Measurements from ENCODE around the gene LY6G6F.
"Not testable (repeated sequence)": the region's sequence is repeated elsewhere in the genome, so short reads cannot be mapped to it uniquely, and the experiment has no call there.

The LY6G6F gene

DNA sequence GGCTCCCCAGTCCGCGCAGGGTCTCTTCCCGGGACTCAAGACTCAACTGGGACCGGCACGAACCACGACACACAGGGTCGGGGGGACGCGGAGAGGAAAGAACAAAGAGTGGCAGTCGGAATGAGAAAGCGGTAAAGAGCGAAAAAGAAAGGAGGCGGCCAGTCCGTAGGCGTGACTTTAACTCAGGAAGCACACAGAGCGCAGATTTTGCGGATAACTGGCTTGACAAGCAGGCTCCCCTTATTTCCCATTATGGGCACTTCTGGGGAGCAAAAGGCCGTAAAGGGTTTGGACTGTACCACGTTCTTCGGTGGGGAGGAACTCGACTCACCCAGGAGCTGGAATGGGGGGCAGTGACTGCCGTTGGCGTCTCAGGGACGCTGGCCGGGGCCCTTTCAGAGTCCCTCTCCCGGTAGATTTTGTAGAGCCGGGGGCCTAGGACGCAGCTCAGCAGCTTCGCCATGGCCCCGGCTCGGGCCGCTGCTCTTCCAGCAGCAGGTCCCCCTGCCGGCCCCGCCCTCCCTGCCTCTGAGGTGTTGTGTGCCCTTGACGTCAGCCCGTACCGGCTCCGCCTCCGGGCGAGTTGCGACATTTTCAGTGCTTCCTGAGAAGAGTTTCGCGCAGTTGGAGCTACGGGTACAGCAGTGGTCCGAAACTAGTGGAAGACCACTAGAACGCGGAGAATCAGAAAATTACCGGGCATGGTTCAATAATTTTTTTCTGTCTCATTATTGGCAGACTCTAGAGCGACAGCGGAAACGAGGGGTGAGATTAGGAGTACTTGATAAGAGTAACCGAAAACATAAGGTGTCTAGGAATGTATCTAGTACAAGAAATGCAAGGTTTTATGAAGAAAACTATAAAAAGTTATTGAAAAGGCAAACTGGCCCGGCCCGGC is 3.6 kb upstream of the LY6G6F start, which contains the start of gene ABHD16A:
Gene ABHD16A (minus strand): TSS at position 506 of the 898 bp plus-strand sequence. CDS start 43 bp downstream, at position 463.
- peak within 1 kb of the TSS; percentile 98 for H3K4me3 Mint-ChIP-seq
- peak; percentile 95 for DNase-seq (ENCODE audit: low spot score)
- no peaks in the 10 kb centered on the region for H3K9me3 Mint-ChIP-seq
- H3K27me3 Mint-ChIP-seq (ENCODE audit: low read depth), result peaks cover 2% of the 10 kb centered on the region
- H3K4me1 Mint-ChIP-seq (ENCODE audit: low read depth), result peaks cover 16% of the 10 kb centered on the region
- peaks cover 19% of the 10 kb centered on the region for H3K36me3 Mint-ChIP-seq (ENCODE audit: low read depth)
- peak within 1 kb of the TSS; percentile 97 for H3K27ac Mint-ChIP-seq

DNA sequence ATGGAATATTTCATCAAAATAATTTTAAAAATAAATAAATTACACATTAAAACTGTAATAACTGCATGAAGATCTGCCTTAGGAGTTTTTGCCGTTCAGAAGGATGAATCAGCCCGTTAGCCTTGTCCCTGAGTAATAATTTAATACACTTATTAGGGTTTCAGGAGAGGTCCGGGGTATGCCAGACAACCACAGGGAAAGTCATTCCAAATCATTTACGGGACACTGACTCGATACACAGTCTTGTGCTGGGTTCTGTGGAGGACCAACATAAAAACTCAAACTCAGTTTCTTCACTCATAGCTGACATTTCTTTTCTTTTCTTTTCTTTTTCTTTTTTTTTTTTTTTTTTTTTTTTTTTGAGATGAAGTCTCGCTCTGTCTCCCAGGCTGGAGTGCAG is 735 bp upstream of the LY6G6F start:
- no peak for DNase-seq (ENCODE audit: low spot score)
- no peak overlapping the region for H3K27ac Mint-ChIP-seq
- H3K4me1 Mint-ChIP-seq (ENCODE audit: low read depth), result peaks cover 15% of the 10 kb centered on the region
- H3K9me3 Mint-ChIP-seq, result no peaks in the 10 kb centered on the region
- H3K27me3 Mint-ChIP-seq (ENCODE audit: low read depth), result peaks cover 2% of the 10 kb centered on the region
- no peak overlapping the region for H3K4me3 Mint-ChIP-seq
- peaks cover 12% of the 10 kb centered on the region for H3K36me3 Mint-ChIP-seq (ENCODE audit: low read depth)

DNA sequence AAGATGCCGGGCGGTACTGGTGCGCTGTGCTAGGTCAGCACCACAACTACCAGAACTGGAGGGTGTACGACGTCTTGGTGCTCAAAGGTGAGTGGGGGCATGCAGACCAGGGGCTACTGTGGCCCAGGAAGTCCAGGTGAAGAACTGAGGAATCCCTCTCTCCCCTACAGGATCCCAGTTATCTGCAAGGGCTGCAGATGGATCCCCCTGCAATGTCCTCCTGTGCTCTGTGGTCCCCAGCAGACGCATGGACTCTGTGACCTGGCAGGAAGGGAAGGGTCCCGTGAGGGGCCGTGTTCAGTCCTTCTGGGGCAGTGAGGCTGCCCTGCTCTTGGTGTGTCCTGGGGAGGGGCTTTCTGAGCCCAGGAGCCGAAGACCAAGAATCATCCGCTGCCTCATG is 1.0 kb downstream of the LY6G6F start:
- Mint-ChIP-seq H3K4me3 (no peak overlapping the region), H3K4me1 (ENCODE audit: low read depth) (peaks cover 16% of the 10 kb centered on the region), H3K27me3 (ENCODE audit: low read depth) (peaks cover 2% of the 10 kb centered on the region), H3K36me3 (ENCODE audit: low read depth) (no peaks in the 10 kb centered on the region), H3K27ac (no peak overlapping the region), H3K9me3 (no peaks in the 10 kb centered on the region)
- no peak for DNase-seq (ENCODE audit: low spot score)

DNA sequence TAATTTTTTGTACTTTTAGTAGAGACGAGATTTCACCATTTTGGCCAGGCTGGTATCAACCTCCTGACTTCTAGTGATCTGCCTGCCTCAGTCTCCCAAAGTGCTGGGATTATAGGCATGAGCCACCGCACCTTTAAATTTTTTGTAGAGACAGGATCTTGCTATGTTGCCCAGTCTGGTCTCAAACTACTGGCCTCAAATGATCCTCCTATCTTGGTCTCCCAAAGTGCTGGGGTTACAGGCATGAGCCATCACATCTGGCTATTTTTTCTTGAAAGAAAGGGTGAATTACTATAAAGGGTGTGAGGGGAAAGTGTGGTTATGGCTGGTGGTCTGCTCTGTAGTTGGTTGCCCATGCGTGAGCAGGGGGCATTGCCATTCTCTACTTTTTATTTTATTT is 1.6 kb downstream of the LY6G6F start:
- Mint-ChIP-seq H3K27ac (no peak overlapping the region), H3K4me1 (ENCODE audit: low read depth) (peaks cover 16% of the 10 kb centered on the region), H3K4me3 (no peak overlapping the region), H3K36me3 (ENCODE audit: low read depth) (no peaks in the 10 kb centered on the region), H3K9me3 (no peaks in the 10 kb centered on the region), H3K27me3 (ENCODE audit: low read depth) (peaks cover 3% of the 10 kb centered on the region)
- DNase-seq (ENCODE audit: low spot score), result no peak

DNA sequence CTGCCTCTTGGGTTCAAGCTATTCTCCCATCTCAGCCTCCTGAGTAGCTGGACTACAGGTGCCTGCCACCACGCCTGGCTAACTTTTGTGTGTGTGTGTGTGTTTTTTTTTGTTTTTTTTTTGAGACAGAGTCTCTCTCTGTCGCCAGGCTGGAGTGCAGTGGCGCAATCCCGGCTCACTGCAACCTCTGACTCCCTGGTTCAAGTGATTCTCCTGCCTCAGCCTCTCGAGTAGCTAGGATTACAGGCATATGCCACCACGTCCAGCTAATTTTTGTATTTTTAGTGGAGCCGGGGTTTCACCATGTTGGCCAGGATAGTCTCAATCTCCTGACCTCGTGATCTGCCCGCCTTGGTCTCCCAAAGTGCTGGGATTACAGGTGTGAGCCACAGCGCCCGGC is 2.5 kb downstream of the LY6G6F start:
- H3K36me3 Mint-ChIP-seq (ENCODE audit: low read depth); H3K4me3 Mint-ChIP-seq; DNase-seq (ENCODE audit: low spot score); H3K27me3 Mint-ChIP-seq (ENCODE audit: low read depth); H3K27ac Mint-ChIP-seq; H3K9me3 Mint-ChIP-seq: not testable (repeated sequence)
- peaks cover 16% of the 10 kb centered on the region for H3K4me1 Mint-ChIP-seq (ENCODE audit: low read depth)

DNA sequence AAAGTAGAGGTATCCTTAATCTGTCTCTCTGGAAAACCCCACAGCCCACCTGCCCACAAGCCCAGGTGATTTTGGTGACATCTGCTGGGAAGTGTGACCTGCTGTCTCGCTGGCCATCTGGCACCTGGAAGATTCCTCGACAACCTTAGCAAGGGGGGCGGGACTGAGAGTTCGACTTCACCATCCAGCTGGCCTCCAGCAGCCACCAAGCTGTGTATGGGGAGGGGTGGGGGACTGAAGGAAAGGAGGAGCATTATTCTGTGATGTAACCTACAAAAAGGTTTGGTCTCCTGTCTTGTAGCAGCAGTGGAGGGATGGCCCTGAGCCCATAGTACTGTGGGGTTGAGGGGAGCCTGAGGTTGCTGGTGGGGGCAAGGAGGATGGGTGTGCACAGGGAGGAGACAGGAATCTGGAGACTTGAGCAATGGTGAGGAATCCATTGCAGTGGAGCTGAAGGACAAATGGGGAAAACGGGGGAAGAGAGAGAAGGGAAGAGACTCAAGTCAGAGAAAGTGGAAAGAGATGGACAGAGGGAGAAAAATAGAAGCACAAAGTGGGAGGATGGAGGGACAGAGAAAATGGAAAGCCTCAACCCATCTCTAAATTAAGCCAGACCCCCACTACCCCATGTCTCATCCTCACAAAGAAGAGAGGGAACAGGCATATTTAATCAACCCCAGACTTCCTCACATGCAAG is 4.0 kb downstream of the LY6G6F start:
- Mint-ChIP-seq H3K9me3 (no peaks in the 10 kb centered on the region), H3K4me3 (no peak overlapping the region), H3K36me3 (ENCODE audit: low read depth) (no peaks in the 10 kb centered on the region), H3K27me3 (ENCODE audit: low read depth) (peaks cover 10% of the 10 kb centered on the region), H3K4me1 (ENCODE audit: low read depth) (peaks cover 16% of the 10 kb centered on the region), H3K27ac (no peak overlapping the region)
- no peak for DNase-seq (ENCODE audit: low spot score)

DNA sequence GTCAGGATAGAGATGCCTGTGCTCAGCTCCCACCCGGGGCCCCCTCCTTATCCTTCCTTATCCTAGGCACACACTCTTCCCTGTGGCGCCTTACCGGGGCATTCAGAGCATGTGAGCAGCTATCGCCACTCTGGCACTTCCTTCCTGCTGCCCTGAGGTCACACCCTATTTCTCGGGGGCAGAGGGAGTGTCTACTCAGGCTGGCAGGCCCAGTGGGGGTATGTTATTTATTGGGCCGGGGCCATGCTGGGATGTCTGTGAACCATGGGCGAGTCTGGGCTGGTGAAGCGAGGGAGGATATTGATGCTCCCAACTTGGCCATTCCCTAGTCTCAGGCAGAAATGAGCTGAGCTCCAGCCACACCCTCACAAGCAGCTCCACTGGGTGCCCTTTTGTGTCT is 4.6 kb downstream of the LY6G6F start:
- no peaks in the 10 kb centered on the region for H3K9me3 Mint-ChIP-seq
- no peak overlapping the region for H3K27ac Mint-ChIP-seq
- H3K36me3 Mint-ChIP-seq (ENCODE audit: low read depth), result no peaks in the 10 kb centered on the region
- H3K4me1 Mint-ChIP-seq (ENCODE audit: low read depth), result peaks cover 16% of the 10 kb centered on the region
- DNase-seq (ENCODE audit: low spot score), result no peak
- no peak overlapping the region for H3K4me3 Mint-ChIP-seq
- H3K27me3 Mint-ChIP-seq (ENCODE audit: low read depth), result peaks cover 10% of the 10 kb centered on the region

DNA sequence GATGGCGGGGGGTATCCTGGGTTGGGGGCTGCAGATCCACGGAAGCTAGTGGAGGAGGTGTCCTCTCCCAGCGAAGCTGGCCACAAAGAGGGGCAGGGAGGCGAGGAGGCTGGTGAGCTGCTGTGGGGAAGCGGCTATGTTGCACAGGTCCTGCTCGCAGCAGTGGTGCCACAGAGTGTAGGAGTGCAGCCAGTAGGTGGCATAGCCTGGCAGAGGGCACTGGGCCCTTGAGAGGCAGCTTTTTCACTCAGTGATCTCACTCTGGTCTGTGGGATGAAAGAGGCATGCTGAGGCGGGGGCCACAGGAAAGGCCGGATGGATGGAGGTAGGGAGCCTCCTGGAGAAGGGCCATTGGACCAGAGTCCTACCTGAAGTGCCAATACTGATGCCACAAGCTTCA is 5.6 kb downstream of the LY6G6F start:
- H3K4me3 Mint-ChIP-seq, result no peak overlapping the region
- no peak for DNase-seq (ENCODE audit: low spot score)
- no peaks in the 10 kb centered on the region for H3K9me3 Mint-ChIP-seq
- no peaks in the 10 kb centered on the region for H3K36me3 Mint-ChIP-seq (ENCODE audit: low read depth)
- no peak overlapping the region for H3K27ac Mint-ChIP-seq
- peaks cover 8% of the 10 kb centered on the region for H3K27me3 Mint-ChIP-seq (ENCODE audit: low read depth)
- H3K4me1 Mint-ChIP-seq (ENCODE audit: low read depth), result peaks cover 16% of the 10 kb centered on the region

DNA sequence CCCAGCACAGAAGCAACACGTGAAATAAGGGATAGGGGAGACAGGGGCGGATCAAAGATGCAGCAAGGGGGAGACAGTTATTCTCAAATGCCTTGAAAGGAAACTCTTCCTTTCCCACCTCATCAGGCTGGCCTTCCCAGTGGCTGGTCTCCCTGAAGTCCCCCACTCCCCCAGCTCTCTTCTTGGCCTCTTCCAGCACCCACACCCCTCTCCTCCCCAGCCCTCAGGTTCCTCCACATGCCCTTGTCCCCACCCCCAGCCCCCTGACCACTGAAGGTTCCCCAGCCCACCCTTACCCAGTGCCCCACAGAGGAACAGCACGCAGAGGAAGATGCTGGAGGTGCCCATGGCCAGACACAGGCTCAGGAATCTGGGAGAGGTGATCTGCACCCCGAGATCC is 6.8 kb downstream of the LY6G6F start:
- DNase-seq (ENCODE audit: low spot score), result no peak
- H3K4me3 Mint-ChIP-seq, result no peak overlapping the region
- no peaks in the 10 kb centered on the region for H3K9me3 Mint-ChIP-seq
- H3K27me3 Mint-ChIP-seq (ENCODE audit: low read depth), result peaks cover 8% of the 10 kb centered on the region
- no peak overlapping the region for H3K27ac Mint-ChIP-seq
- peaks cover 16% of the 10 kb centered on the region for H3K4me1 Mint-ChIP-seq (ENCODE audit: low read depth)
- H3K36me3 Mint-ChIP-seq (ENCODE audit: low read depth), result no peaks in the 10 kb centered on the region

DNA sequence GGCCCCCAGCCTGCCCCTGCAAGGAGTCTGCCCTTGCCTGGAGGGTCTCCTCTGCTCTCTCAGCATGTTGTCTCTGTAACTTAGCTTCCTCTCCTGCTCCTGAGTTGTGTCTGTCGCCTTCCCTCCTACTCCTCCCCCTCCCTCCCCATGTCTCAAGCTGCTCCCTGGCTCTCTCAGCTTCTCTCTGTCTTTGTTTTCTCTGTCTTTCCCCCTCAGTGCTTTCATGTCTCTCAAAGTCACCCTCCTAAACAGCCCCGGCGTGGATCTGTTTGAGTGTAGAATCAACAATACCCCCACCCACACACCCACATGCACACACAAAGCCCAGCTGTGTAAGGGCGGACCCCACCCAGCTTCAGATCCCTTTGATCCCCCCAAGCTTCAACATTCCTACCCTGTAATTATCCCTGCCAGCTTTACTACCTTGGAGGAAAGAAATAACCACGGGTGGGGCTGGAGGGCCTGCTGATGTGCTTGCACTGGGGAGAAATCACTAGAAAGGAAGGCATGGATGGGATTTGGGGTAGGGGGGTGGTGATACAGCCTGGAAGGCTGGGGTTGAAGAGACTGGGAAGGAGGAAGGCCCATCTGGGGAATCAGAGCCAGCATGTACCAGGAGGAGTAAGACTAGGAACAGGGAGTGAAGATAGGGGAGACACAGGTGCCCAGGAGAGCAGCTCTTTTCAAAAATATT is 7.5 kb downstream of the LY6G6F start:
- Mint-ChIP-seq H3K27ac (no peak overlapping the region), H3K9me3 (no peaks in the 10 kb centered on the region), H3K27me3 (ENCODE audit: low read depth) (peaks cover 8% of the 10 kb centered on the region), H3K4me1 (ENCODE audit: low read depth) (peaks cover 19% of the 10 kb centered on the region), H3K36me3 (ENCODE audit: low read depth) (no peaks in the 10 kb centered on the region), H3K4me3 (no peak overlapping the region)
- DNase-seq (ENCODE audit: low spot score), result no peak

DNA sequence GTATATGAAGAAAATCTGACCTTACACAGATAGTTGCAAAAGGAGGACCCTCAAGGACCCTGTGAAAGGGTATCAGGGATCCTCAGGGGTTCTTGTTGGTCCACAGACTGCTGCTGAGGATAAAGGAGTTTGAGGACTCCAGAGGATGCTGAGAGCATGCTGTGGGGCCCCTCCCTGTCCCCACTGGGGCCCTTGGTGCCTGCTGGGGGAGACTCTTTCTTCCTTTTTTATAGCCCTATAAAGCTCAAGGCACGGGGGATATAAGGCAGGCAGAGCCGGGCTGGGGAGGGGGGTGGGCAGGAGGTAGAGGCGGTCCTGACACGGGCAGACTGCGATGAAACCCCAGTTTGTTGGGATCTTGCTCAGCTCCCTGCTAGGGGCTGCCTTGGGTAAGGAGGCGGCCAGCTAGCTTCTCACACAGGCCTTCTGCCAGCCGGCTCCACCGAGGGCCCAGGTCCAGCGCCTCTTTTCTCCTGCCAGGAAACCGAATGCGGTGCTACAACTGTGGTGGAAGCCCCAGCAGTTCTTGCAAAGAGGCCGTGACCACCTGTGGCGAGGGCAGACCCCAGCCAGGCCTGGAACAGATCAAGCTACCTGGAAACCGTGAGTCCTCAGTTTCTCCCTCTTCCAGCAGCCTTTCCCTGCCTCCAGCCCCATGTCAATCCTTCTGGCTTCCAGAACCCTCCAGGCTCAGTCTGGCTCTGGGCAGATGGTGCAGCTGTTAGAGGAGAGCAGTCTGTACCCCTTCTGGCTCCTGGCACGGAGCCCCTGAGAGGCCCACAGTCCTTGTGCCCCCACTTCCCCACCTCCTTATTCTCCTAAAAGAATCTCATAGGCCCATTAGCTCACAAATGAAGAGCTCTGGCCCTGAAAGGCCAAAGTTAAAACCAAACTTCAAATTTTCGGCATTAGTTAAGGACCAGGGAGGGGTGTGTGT is 8.6 kb downstream of the LY6G6F start, which contains the start of gene LY6G6D:
Gene LY6G6D (plus strand): TSS at position 327 of the 937 bp plus-strand sequence. CDS start 8 bp downstream, at position 335.
- peaks cover 19% of the 10 kb centered on the region for H3K4me1 Mint-ChIP-seq (ENCODE audit: low read depth)
- H3K27ac Mint-ChIP-seq, result no peak within 1 kb of the TSS
- no peaks in the 10 kb centered on the region for H3K36me3 Mint-ChIP-seq (ENCODE audit: low read depth)

DNA sequence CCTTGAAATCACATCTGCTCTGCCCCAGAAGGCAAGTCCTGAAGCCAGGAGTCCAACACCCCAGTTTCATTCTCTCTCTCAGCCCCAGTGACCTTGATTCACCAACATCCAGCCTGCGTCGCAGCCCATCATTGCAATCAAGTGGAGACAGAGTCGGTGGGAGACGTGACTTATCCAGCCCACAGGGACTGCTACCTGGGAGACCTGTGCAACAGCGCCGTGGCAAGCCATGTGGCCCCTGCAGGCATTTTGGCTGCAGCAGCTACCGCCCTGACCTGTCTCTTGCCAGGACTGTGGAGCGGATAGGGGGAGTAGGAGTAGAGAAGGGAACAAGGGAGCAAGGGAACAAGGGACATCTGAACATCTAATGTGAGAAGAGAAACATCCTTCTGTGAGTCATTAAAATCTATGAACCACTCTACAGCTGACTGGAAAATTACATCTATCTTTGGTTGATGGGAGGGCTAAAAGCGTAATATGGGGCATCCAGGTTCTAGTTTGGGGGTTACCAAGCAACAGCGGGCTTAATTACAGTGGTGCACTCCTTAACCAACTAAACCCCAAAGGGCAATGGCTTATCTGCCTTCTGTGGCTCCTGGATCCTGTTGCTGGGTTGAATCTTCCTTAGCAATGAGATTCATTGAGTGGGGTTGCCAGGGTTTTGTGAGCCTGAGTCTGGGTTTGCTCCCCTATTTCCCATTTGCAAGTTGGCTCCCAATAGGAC is 11.0 kb downstream of the LY6G6F start:
- H3K36me3 Mint-ChIP-seq (ENCODE audit: low read depth), result no peaks in the 10 kb centered on the region
- no peak for DNase-seq (ENCODE audit: low spot score)
- peaks cover 10% of the 10 kb centered on the region for H3K27me3 Mint-ChIP-seq (ENCODE audit: low read depth)
- H3K9me3 Mint-ChIP-seq, result no peaks in the 10 kb centered on the region
- H3K4me1 Mint-ChIP-seq (ENCODE audit: low read depth), result peaks cover 5% of the 10 kb centered on the region
- H3K4me3 Mint-ChIP-seq, result no peak overlapping the region
- H3K27ac Mint-ChIP-seq, result no peak overlapping the region

More for the DNA sequence above, 8.6 kb downstream of the LY6G6F start, which contains the start of gene LY6G6D:
- Mint-ChIP-seq H3K9me3 (no peaks in the 10 kb centered on the region), H3K4me3 (no peak within 1 kb of the TSS), H3K27me3 (ENCODE audit: low read depth) (peaks cover 8% of the 10 kb centered on the region)
- no peak for DNase-seq (ENCODE audit: low spot score)

Data from T-helper 2 cell treated with Interferon-gamma antibody and Interleukin-4, amounts not matched to agents 5 μg/mL and 100 μg/mL, for 36 hours (primary cell).